Measurements from ENCODE around the gene ZNF385D.

DNA sequence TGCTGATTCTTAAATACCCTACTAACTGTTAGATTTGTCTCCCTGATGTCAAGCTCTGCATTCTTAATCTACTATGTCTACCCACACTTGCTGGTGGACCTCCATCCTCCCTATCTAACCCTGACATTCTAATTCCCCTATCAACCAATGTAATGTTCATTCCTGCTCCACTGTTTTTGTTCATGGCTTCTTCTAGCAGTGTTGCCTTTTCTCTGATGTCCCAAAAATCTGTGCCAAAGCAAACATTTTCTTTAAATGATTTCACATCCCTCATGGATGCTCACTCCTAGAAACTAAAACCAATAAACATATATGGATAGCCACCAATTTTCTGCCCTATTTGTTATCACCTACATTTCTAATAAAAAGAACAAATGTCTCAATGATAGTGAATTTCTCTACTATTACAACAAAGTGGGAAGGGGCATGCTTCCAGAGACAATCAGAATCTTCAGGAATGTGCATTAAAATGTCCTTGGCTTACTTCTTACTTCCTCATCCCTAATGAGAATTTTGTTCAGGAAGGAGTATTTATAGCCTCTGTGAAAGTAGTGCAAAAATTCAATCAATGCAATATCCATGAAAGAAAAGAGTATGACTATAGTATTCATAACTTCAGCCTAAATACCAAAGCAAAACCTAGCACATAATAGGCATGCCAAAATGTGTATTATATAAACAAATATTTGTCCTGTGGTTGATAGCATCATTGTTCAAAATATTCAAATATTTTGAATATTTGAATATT, 273.3 kb downstream of the ZNF385D start:
- TF ChIP-seq POLR2AphosphoS5 (IDR thresholded peaks at IDR 0.05) = no peak
- no peak for TF ChIP-seq CTCF (IDR thresholded peaks at IDR 0.05)
- no peak for TF ChIP-seq POLR2A (IDR thresholded peaks at IDR 0.05)
